Measurements from ENCODE around the gene MEDAG.

The MEDAG gene

DNA sequence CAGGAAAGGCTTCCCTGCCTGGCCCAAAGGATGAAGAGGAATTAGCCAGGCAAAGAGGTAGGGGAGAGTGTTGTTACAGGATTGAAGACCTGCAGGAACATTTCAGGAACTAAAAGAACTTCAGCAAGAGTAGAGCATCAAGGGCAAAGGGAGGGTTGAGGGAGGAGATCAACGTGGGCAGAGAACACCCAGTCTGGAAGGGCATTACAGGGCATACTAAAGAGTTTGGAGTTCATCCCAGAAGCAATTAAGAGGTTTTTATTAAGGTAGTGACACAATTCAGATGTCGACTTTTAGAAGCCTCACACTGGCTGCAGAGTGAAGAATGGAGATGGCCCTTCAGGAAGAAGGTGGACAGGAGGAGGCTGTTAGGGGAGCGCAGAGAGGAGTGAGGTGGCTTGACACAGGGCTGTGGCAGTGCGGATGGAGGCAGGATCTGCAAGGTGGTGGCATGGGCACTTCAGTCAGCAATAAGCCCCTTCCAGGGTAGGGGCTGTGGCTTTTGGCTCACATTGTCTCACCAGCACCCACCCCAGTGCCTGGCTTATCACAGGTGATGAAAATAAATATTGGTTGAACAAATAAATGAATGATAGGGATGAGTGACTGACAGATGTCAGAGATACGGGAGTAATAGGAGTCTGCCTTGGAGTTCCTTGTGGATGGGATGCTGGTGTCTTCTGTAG, 51.3 kb downstream of the MEDAG start:
- DNase-seq (ENCODE audit: low spot score), result no peak

DNA sequence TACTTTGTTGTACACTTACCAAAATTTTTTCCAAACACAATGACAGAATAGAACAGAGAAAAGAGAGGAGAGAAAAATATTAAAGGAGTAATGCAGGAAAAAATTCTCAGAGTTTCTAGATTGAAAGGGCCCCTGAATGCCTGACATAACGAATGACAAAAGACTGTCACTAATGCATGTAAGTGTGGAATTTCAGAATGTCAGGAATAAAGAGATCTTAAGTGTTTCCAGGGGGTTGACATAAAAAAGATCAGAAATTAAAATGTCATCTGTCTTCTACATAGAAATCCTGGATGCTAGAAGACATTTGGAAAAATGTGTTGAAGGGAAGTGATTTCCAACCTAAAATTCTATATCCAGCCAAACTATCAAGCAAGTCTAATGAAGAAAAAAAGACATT, 53.6 kb downstream of the MEDAG start:
- DNase-seq (ENCODE audit: low spot score), result no peak

DNA sequence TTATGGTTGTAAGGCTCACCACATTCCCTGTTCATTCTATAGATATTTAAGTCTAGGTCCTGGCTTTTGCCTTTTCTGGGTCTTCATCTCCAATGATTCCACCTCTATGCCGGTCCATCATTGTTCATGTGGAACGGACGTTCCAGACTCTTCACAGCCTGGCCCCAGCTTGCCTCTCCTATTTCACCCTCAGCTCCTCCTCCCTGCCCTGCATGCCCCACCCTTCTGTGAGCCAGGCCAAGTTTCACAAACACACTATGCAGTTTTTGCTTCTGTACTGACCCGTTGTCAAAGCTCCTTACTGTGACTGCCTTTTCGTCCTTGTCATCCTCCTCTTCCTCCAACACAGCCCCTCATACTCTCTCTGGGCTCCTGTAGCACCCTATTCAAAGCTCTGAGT, 57.7 kb downstream of the MEDAG start:
- DNase-seq (ENCODE audit: low spot score), result no peak

- no peak for DNase-seq (ENCODE audit: low spot score)
Observed at GRCh38 chr13:30965380-30965779, 59.3 kb downstream of the MEDAG start.

- no peak for DNase-seq (ENCODE audit: low spot score)
Observed at GRCh38 chr13:30966101-30966500, 60.0 kb downstream of the MEDAG start.

GRCh38 chr13:30968846-30969245, 62.8 kb downstream of the MEDAG start:
- DNase-seq (ENCODE audit: low spot score), result no peak

DNA sequence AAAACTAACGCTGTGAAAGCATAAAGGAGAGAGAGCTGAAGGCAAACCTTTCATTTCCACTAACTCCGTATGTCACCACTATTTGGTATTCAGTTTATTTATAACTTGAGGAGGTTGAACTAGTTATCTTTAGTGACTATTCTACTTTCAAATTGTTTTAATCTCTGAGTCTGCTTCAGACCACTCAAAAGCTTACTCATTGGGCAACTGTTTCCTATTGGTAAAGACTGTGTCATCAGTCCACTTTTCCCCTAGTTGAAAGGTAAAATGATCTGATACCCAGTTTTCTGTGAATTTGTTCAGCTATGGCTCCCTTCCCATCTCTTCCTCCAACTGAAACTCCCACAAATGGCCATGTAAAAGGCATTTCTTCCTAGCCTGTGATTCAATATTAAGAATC, 65.5 kb downstream of the MEDAG start:
- no peak for DNase-seq (ENCODE audit: low spot score)

DNA sequence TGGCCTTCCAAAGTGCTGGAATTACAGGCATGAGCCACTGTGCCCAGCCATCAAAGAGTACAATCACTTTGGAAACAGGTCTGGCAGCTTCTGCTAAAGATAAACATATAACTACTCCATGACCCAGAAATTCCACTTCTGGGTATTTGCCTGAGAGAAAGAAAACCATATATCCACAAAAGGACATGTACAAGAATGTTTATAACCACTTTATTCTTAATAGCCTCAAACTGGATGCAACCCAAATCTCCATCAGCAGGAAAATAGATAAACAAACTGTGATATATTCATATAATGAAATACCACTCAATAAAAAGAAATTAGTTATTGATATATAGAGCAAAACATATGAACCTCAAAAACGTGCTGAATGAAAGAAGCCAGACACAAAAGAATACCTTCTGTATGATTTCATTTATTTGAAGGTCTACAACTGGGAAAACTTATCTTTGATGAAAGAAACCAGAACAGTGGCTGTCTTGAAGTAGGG, 66.9 kb downstream of the MEDAG start:
- DNase-seq (ENCODE audit: low spot score), result no peak

DNA sequence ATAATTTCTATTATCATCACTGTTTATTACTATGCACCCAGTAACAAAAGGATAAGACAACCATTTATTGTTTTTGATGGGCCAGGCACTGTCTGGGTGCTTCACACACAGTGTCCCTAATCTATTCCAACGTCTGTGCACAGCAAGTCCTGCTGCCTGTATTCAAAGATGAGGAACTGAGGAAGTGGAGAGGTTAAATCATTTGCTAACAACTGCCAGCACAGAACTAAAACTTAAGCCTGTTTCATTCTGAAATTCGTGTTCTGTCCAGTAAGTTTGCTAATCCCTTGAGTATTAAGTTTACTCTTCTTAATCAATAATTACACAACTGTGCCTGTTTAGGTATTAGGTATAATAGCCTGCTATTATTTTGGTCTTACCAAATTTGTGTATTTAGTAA, 68.3 kb downstream of the MEDAG start:
- no peak for DNase-seq (ENCODE audit: low spot score)
